ENCODE results near the gene CARNS1.

DNA sequence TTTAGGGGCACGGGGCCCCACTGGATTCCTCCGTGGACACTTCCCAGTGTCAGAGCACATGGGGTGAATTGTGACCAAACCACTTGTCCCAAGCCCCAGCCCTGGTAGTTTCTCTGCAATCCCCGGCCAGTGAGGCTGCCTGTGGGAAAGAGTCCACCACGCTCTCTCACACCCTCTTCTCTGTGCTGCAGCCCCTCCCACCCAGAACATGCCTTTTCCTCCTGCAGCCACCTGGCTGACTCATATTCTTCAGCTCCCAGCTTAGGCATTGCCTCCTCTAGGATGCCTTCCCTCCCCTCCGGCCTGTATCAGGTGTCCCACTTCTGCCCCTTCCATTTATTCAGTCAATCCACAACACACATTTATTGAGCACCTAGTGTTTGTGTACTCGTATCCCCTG, 7.4 kb downstream of the CARNS1 start:
- TF ChIP-seq CTCF (conservative IDR thresholded peaks at IDR 0.05; ENCODE audit: low read depth, low read length) (no peak), EZH2 (IDR thresholded peaks at IDR 0.05; ENCODE audit: borderline replicate concordance, low read depth, low read length, poor library complexity, severe bottlenecking) (no peak)

All from A673 (cell line).